Measurements from ENCODE around the gene MATCAP1. TPM values are rescaled to one million over a fixed set of nuclear protein-coding genes. Genes with fewer than 3 reads are reported as not detected.
A peak's percentile ranks its signal among the peaks of the same experiment; 100 is the strongest.

Gene MATCAP1
- 10 to 100 TPM; 38.6 to 56.0 TPM for total RNA-seq

GRCh38 chr16:67183627-67184452 lies at the start of gene MATCAP1:
MATCAP1 (minus strand) TSS chr16:67183963; CDS start chr16:67180610, 3,353 bp downstream.
- CTCF ChIA-PET = interaction anchor here (0.6 to 5.0 kb wide), 20 partner anchors 9 to 236 kb away, joined by 3 to 72 read pairs (median 5); partner anchors contain the start of genes CES3, ELMO3, FBXL8 and HSF4
- H3K9me3 Mint-ChIP-seq (ENCODE audit: low read depth) = no peaks in the 10 kb centered on the region
- peak within 1 kb of the TSS; percentile 31 for H3K4me3 Mint-ChIP-seq
- H3K27me3 Mint-ChIP-seq = peaks cover 18% of the 10 kb centered on the region
- no peaks in the 10 kb centered on the region for H3K36me3 Mint-ChIP-seq
- ATAC-seq = peak; percentile 96
- H3K27ac Mint-ChIP-seq = no peak within 1 kb of the TSS
- DNase-seq = peak; percentile 98
- peaks cover 16% of the 10 kb centered on the region for H3K4me1 Mint-ChIP-seq

GRCh38 chr16:67230809-67231660 lies 47.3 kb upstream of the MATCAP1 start:
- no peak for ATAC-seq
- no peak for DNase-seq
- H3K4me3 Mint-ChIP-seq = no peak overlapping the region
- no peaks in the 10 kb centered on the region for H3K27me3 Mint-ChIP-seq
- H3K4me1 Mint-ChIP-seq = peaks cover 26% of the 10 kb centered on the region
- peak overlapping the region; percentile 54 for H3K27ac Mint-ChIP-seq
- CTCF ChIA-PET = interaction anchor here (1.3 to 1.5 kb wide), 2 partner anchors 12 to 16 kb away, joined by 4 to 6 read pairs; partner anchors contain the start of gene FHOD1
- H3K36me3 Mint-ChIP-seq = peaks cover 30% of the 10 kb centered on the region
- H3K9me3 Mint-ChIP-seq (ENCODE audit: low read depth) = no peaks in the 10 kb centered on the region

GRCh38 chr16:67229906-67230808 lies 46.4 kb upstream of the MATCAP1 start:
- Mint-ChIP-seq H3K27me3 (no peaks in the 10 kb centered on the region), H3K4me1 (peaks cover 33% of the 10 kb centered on the region), H3K36me3 (peaks cover 29% of the 10 kb centered on the region), H3K27ac (no peak overlapping the region), H3K9me3 (ENCODE audit: low read depth) (no peaks in the 10 kb centered on the region), H3K4me3 (no peak overlapping the region)
- CTCF ChIA-PET = no interaction called here
- ATAC-seq (no peak), DNase-seq (no peak)

- H3K4me1 Mint-ChIP-seq = peaks cover 44% of the 10 kb centered on the region
- no peak overlapping the region for H3K4me3 Mint-ChIP-seq
- DNase-seq = no peak
- CTCF ChIA-PET = interaction anchor here (3.2 kb wide), 1 partner anchor 17 kb away, joined by 41 read pairs; the partner anchor contains the start of gene FHOD1
- ATAC-seq = no peak
- H3K27ac Mint-ChIP-seq = no peak overlapping the region
- H3K27me3 Mint-ChIP-seq = no peaks in the 10 kb centered on the region
- peaks cover 29% of the 10 kb centered on the region for H3K36me3 Mint-ChIP-seq
- H3K9me3 Mint-ChIP-seq (ENCODE audit: low read depth) = no peaks in the 10 kb centered on the region
Measured at GRCh38 chr16:67228905-67229304, 45.1 kb upstream of the MATCAP1 start.

GRCh38 chr16:67228034-67228785 lies 44.4 kb upstream of the MATCAP1 start:
- CTCF ChIA-PET = interaction anchor here (1.6 to 3.2 kb wide), 6 partner anchors 8 to 43 kb away, joined by 4 to 41 read pairs (median 8); partner anchors contain the start of genes E2F4, ELMO3 and FHOD1
- H3K4me1 Mint-ChIP-seq = peaks cover 50% of the 10 kb centered on the region
- peaks cover 29% of the 10 kb centered on the region for H3K36me3 Mint-ChIP-seq
- no peaks in the 10 kb centered on the region for H3K27me3 Mint-ChIP-seq
- no peaks in the 10 kb centered on the region for H3K9me3 Mint-ChIP-seq (ENCODE audit: low read depth)
- peak overlapping the region; percentile 96 for H3K27ac Mint-ChIP-seq
- no peak for ATAC-seq
- H3K4me3 Mint-ChIP-seq = peak overlapping the region; percentile 98
- DNase-seq = no peak

- no peaks in the 10 kb centered on the region for H3K27me3 Mint-ChIP-seq
- peak overlapping the region; percentile 96 for H3K27ac Mint-ChIP-seq
- ATAC-seq = no peak
- peak overlapping the region; percentile 98 for H3K4me3 Mint-ChIP-seq
- peaks cover 50% of the 10 kb centered on the region for H3K4me1 Mint-ChIP-seq
- H3K36me3 Mint-ChIP-seq = peaks cover 27% of the 10 kb centered on the region
- no peaks in the 10 kb centered on the region for H3K9me3 Mint-ChIP-seq (ENCODE audit: low read depth)
- DNase-seq = no peak
- CTCF ChIA-PET = interaction anchor here (0.8 to 3.2 kb wide), 13 partner anchors 9 to 278 kb away, joined by 3 to 41 read pairs (median 5); partner anchors contain the start of genes E2F4, ELMO3, FBXL8 and FHOD1
Measured at GRCh38 chr16:67227567-67227921, 43.8 kb upstream of the MATCAP1 start.

GRCh38 chr16:67226804-67227566 lies 43.2 kb upstream of the MATCAP1 start, which contains the start of gene TMEM208:
TMEM208 (plus strand) TSS chr16:67227130; CDS start chr16:67227219, 89 bp downstream.
- no peaks in the 10 kb centered on the region for H3K9me3 Mint-ChIP-seq (ENCODE audit: low read depth)
- peaks cover 50% of the 10 kb centered on the region for H3K4me1 Mint-ChIP-seq
- no peaks in the 10 kb centered on the region for H3K27me3 Mint-ChIP-seq
- H3K4me3 Mint-ChIP-seq = peak within 1 kb of the TSS; percentile 98
- peak within 1 kb of the TSS; percentile 96 for H3K27ac Mint-ChIP-seq
- CTCF ChIA-PET = interaction anchor here (0.8 to 3.2 kb wide), 21 partner anchors 9 to 280 kb away, joined by 3 to 41 read pairs (median 3); partner anchors contain the start of genes ATP6V0D1, E2F4, ELMO3 and FBXL8
- H3K36me3 Mint-ChIP-seq = peaks cover 24% of the 10 kb centered on the region
- DNase-seq = peak; percentile 100
- peak; percentile 98 for ATAC-seq

GRCh38 chr16:67226295-67226803 lies 42.6 kb upstream of the MATCAP1 start:
- Mint-ChIP-seq H3K4me1 (peaks cover 50% of the 10 kb centered on the region), H3K4me3 (peak overlapping the region; percentile 98), H3K36me3 (peaks cover 18% of the 10 kb centered on the region), H3K9me3 (ENCODE audit: low read depth) (no peaks in the 10 kb centered on the region), H3K27me3 (no peaks in the 10 kb centered on the region), H3K27ac (peak overlapping the region; percentile 96)
- no peak for DNase-seq
- no peak for ATAC-seq
- CTCF ChIA-PET = interaction anchor here (0.8 to 3.2 kb wide), 19 partner anchors 8 to 279 kb away, joined by 3 to 41 read pairs (median 3); partner anchors contain the start of genes ATP6V0D1, E2F4, FBXL8 and FHOD1

- DNase-seq (no peak), ATAC-seq (no peak)
- CTCF ChIA-PET = interaction anchor here (1.0 to 1.5 kb wide), 4 partner anchors 12 to 69 kb away, joined by 3 to 4 read pairs (median 4); no protein-coding TSS in a partner anchor
- peaks cover 3% of the 10 kb centered on the region for H3K36me3 Mint-ChIP-seq
- peaks cover 50% of the 10 kb centered on the region for H3K4me1 Mint-ChIP-seq
- H3K9me3 Mint-ChIP-seq (ENCODE audit: low read depth) = no peaks in the 10 kb centered on the region
- no peaks in the 10 kb centered on the region for H3K27me3 Mint-ChIP-seq
- peak overlapping the region; percentile 13 for H3K27ac Mint-ChIP-seq
- no peak overlapping the region for H3K4me3 Mint-ChIP-seq
Measured at GRCh38 chr16:67223992-67224391, 40.2 kb upstream of the MATCAP1 start.

- ATAC-seq (no peak), DNase-seq (no peak)
- no peak overlapping the region for H3K4me3 Mint-ChIP-seq
- CTCF ChIA-PET = interaction anchor here (1.5 kb wide), 1 partner anchor 10 kb away, joined by 3 read pairs; the partner anchor contains the start of gene TMEM208
- H3K27ac Mint-ChIP-seq = no peak overlapping the region
- no peaks in the 10 kb centered on the region for H3K9me3 Mint-ChIP-seq (ENCODE audit: low read depth)
- no peaks in the 10 kb centered on the region for H3K4me1 Mint-ChIP-seq
- H3K36me3 Mint-ChIP-seq = no peaks in the 10 kb centered on the region
- H3K27me3 Mint-ChIP-seq = no peaks in the 10 kb centered on the region
Measured at GRCh38 chr16:67216612-67217490, 33.1 kb upstream of the MATCAP1 start.
